Suprapubic skin (tissue), 3 donors: ENCODE measurements around the gene RASA3.

Source experiments
- CTCF ChIP-seq, 2 donors: fragments of 200-600 bp in 1 of 2; fragments of 450-650 bp in 1 of 2; sonication (generic) in 1 of 2; IDR thresholded peaks; one replicate each; pipeline ENCODE4 v1.5.1; 2016 to 2019; ENCODE audit warnings: antibody characterized with exemption in 2 of 2, mild to moderate bottlenecking in 1 of 2, moderate library complexity in 1 of 2
- POLR2AphosphoS5 ChIP-seq, 3 donors: sonication (generic); formaldehyde crosslinking; IDR thresholded peaks; one replicate each; pipeline ENCODE4 v1.6.1; 2017; ENCODE audit warnings: antibody characterized with exemption in 3 of 3

GRCh38 chr13:114122591-114123211 lies 9.7 kb downstream of the RASA3 start:
- no peak for TF ChIP-seq CTCF (IDR thresholded peaks at IDR 0.05)
- no peak for TF ChIP-seq POLR2AphosphoS5 (IDR thresholded peaks at IDR 0.05)
